Measurements from ENCODE around the gene ALDH1L1.

DNA sequence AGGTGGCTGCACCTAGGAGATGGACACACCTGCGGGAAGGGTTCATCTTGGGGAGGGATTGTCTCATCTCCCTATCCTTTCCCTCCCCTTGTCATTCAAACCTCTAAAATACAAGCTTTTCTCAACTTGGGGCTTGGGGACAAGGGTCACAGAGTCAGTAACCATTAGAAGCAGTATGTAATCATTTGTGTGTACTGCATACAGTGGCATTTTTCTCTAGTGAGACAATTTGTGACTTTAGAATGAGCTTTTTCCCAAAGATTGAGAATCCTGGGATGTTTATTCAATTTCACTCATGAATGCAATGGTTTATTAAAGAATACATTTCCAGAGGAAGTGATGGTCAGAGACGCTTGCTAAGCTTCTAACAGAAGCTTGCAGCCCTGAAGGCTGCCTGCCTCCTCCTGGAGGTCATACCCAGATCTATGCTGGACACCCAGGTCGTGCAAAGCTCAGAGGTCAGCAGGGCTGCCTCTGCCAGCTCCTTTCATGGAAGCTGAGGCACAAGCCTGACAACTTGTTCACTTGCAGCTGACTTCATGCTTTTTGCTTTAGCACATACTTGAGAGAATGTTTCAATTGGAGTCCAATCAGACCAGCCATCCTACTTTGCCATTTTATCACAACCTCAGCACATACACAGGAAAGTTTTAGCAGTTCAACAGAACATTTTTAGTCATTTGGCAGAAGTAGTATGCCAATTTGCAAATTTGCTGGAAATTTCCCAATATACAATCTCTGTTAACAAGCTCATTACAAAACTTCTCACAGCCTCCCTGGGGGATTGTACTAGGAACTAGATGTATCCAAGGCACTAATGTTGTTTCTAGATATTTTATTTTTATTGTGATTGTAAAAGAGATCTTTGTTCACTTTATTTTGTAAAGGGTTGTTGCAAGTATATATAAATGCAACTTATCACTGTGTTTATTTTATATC is 25.6 kb upstream of the ALDH1L1 start:
- TF ChIP-seq, protein P1, sequence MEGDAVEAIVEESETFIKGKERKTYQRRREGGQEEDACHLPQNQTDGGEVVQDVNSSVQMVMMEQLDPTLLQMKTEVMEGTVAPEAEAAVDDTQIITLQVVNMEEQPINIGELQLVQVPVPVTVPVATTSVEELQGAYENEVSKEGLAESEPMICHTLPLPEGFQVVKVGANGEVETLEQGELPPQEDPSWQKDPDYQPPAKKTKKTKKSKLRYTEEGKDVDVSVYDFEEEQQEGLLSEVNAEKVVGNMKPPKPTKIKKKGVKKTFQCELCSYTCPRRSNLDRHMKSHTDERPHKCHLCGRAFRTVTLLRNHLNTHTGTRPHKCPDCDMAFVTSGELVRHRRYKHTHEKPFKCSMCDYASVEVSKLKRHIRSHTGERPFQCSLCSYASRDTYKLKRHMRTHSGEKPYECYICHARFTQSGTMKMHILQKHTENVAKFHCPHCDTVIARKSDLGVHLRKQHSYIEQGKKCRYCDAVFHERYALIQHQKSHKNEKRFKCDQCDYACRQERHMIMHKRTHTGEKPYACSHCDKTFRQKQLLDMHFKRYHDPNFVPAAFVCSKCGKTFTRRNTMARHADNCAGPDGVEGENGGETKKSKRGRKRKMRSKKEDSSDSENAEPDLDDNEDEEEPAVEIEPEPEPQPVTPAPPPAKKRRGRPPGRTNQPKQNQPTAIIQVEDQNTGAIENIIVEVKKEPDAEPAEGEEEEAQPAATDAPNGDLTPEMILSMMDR (conservative IDR thresholded peaks at IDR 0.05; ENCODE audit: low read depth, low read length) = no peak
- TF ChIP-seq EZH2phosphoT487 (IDR thresholded peaks at IDR 0.05; ENCODE audit: borderline replicate concordance, low read length) (no peak), EZH2 (IDR thresholded peaks at IDR 0.05; ENCODE audit: low read length, unreplicated experiment) (no peak)

All from PC-3 (cell line).